Measurements from ENCODE around the gene ERBB4. TPM values are rescaled to one million over a fixed set of nuclear protein-coding genes. Genes with fewer than 3 reads are reported as not detected.
"Not testable (repeated sequence)": the region's sequence is repeated elsewhere in the genome, so short reads cannot be mapped to it uniquely, and the experiment has no call there.

ERBB4 gene
- total RNA-seq, 1 donor from 2014 or later: 5.5 TPM

DNA sequence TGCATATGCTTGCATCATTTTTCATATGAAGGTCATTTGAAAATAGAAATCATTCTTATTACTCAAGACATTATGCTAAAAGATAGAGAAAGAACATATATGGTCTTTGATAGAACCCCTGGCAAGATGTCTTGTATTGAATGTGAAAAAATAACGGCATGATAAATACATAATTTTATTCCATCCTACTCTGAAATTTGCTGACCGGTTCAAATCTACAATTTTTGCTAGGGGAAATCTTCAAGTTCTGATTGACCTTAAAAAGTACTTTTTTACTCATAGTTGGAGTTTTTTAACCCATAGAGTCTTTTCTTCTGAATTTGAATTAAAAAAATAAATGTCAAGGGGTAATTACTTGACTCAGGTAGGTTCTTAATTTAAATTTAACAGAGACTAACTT lies 920.8 kb downstream of the ERBB4 start:
- no peak for DNase-seq (ENCODE audit: low spot score)

DNA sequence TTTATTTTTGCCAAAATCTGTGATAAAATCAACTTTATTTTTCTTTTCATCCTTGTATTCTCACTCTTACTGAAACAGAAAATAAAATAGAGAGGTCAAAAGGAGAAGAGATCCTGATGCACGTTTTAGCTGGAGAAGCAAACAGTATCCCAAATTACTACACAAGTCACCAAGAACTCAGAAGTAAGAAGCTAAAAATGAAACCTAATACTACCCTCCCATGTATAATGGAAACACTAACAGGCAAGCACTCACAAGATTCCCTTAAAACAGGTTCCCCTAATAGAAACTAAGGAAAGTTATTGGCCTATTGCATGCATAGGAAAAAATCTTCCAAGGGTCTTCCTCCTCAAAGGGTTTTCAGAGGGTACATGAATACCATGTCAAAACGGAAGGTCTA lies 927.0 kb downstream of the ERBB4 start:
- no peak for DNase-seq (ENCODE audit: low spot score)

DNA sequence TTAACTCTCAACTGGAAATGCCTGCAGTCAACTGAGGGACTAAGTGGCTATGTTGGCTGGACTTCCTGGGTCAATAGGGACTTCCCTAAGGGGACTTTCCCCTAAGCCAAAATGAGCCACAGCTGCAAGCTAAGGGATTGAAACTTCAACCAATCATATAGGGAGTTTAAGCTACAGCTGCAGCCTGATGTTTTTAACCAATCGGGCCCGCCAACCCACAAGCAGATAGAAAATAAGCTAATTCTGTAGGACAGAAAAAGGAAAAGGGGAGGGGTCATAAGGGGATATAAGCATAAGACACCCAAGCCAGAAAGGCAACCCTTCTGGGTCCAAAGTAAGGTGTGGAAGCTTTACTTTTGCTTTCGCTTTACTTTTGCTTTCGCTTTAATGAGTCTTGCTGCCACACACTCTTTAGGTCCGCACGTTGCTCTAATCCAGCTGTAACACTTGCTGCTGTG lies 927.5 kb downstream of the ERBB4 start:
- DNase-seq (ENCODE audit: low spot score): no peak

GRCh38 chr2:211609127-211609526 lies 929.5 kb downstream of the ERBB4 start:
- no peak for DNase-seq (ENCODE audit: low spot score)

DNA sequence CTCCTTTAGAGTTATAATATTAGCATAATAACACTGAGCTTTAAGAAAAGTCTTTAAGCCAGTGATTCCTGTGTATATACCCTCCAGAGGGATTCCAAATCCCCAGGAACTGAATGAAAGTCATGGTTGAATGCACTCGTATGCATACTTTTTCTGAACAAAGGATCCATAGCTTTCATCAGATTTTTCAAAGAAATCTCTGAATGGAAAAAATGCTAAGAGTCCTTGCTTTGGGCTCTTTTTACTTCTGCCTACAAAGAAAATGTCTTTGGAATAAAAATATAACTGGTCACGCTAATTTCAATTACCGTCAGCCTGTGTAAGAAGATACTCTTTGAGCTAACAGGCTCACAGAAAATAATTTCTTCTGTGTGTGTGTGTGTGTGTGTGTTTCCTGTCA lies 939.5 kb downstream of the ERBB4 start:
- DNase-seq (ENCODE audit: low spot score): no peak

DNA sequence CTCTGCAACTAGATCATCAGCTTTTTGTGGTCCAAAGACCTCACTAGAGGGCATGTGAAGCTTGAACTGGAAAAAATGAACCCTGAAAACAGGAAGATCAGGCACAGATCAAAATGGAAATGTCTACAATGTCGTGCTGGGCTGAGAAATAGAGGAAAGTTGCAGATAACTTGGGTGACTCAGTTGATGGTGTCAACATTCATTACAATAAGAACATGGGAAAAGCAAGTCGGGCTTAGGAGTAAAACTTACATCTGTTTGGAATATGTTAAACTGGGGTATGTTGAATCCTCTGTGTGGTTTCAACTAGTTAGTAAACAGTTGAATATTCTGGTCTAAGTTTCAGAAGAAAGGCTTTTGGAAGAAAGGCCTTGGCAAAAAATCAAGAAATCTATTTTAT lies 940.4 kb downstream of the ERBB4 start:
- peak; percentile 32 for DNase-seq (ENCODE audit: low spot score)

- peak; percentile 24 for DNase-seq (ENCODE audit: low spot score)
These were observed 946.6 kb downstream of the ERBB4 start for GRCh38 chr2:211592006-211592405.

- no peak for DNase-seq (ENCODE audit: low spot score)
These were observed 947.2 kb downstream of the ERBB4 start for GRCh38 chr2:211591426-211591825.

GRCh38 chr2:211568439-211568838 lies 970.2 kb downstream of the ERBB4 start:
- DNase-seq (ENCODE audit: low spot score): no peak

DNA sequence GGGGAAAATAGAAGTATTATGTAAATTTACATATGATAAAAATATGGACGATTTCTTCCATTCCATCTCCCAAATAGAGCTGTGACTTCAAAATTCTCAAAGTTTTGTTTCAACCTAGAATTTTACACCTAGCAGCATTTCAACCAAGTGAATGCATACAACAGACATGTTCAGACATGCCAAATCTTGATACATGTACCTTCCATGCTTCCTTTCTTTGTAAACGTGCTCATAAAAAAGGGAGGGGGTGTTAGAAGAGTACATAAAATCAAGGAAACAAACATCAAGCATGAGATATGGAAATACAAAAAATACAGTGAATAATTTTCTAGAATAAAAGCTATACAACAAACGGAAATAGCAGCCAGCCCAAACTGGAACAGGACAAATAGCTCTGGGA lies 974.2 kb downstream of the ERBB4 start:
- DNase-seq (ENCODE audit: low spot score): no peak

GRCh38 chr2:211545582-211545981 lies 993.0 kb downstream of the ERBB4 start:
- no peak for DNase-seq (ENCODE audit: low spot score)

GRCh38 chr2:211534632-211535031 lies 1004.0 kb downstream of the ERBB4 start:
- no peak for DNase-seq (ENCODE audit: low spot score)

- not testable (repeated sequence) for DNase-seq (ENCODE audit: low spot score)
These were observed 1014.4 kb downstream of the ERBB4 start for GRCh38 chr2:211524248-211524647.

DNA sequence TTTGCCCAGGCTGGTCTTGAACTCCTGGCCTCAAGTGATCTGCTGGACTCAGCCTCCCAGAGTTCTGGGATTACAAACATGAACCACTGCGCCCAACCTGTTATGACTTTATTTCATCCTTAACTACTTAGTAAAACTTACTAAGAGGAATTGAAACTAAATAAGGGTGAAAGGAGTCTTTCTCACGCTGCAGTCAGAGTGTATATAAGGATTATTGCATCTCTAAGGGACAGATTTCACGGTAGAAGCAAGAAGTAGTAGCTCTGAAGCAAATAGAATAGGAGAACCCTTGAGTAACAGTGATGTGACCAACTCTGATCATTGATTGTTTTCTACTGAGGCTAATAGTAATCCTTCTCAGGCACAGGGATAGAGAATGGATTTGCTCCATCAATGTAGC lies 1022.1 kb downstream of the ERBB4 start:
- DNase-seq (ENCODE audit: low spot score): no peak

- no peak for DNase-seq (ENCODE audit: low spot score)
These were observed 1024.6 kb downstream of the ERBB4 start for GRCh38 chr2:211514049-211514448.

DNA sequence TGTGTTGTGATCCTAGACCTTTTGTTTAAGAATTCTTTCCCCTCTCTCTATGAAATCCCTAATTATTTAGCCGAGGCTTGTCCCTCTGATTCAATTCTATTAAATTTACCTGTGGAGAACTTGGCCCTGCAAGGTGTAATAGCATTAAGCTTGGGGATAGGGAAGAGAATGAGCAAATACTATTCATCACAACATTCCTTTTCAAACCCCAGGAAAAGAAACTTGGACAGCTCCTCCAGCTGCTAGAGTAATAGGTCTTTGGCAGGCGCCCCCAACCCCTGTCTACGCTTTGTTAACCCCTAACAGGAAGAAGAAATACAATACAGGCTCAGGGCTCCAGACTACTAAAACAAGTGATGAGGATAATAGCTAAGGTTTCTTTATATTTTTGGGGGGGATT lies 1025.2 kb downstream of the ERBB4 start:
- no peak for DNase-seq (ENCODE audit: low spot score)

GRCh38 chr2:211512806-211513205 lies 1025.8 kb downstream of the ERBB4 start:
- peak; percentile 11 for DNase-seq (ENCODE audit: low spot score)

- DNase-seq (ENCODE audit: low spot score): no peak
These were observed 1034.7 kb downstream of the ERBB4 start for GRCh38 chr2:211503856-211504255.

- DNase-seq (ENCODE audit: low spot score): no peak
These were observed 1035.4 kb downstream of the ERBB4 start for GRCh38 chr2:211503198-211503597.

GRCh38 chr2:211498551-211499205 lies 1039.9 kb downstream of the ERBB4 start:
- no peak for DNase-seq (ENCODE audit: low spot score)

- DNase-seq (ENCODE audit: low spot score): no peak
These were observed 1043.3 kb downstream of the ERBB4 start for GRCh38 chr2:211495339-211495738.

DNA sequence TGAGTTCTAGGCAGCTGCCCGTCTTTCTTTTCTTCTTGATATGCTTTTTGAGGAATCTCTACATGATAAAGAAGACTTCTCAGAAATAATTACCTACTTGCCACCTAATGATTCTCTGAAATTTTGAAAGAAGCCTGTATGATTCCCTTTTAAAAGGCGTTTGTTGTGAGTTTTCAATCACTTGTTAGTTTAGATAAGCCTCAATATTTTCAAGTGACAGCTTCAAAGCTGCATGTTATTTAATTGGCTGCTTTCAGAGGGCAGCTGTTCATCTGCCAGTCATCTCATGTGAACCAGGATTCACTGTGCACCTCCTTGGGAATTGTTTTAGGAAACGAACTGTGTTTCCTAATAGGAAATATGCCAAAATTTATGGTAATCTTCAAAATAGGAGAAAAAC lies 1044.1 kb downstream of the ERBB4 start:
- DNase-seq (ENCODE audit: low spot score): no peak

- no peak for DNase-seq (ENCODE audit: low spot score)
These were observed 1044.5 kb downstream of the ERBB4 start for GRCh38 chr2:211494085-211494484.

DNA sequence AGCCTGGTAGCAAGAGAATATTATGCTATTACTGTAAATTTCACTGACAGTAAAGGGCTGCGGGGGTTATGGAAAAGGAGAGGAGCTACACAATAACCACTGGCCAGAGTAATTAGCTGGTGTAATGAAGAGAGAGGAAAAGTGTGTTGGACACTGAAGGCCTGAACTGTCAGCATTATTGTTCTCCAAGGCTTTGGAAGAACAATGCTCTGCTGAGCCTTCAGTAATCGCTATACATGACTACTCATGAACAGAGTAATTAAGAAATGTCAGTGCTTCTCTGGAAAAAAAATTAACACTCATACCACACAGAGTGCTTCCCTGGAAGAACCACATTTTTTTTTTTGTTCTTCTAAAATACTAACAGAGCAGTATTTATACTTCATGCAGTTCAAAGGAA lies 1050.9 kb downstream of the ERBB4 start:
- DNase-seq (ENCODE audit: low spot score): no peak

All from umbilical cord (tissue), 2 donors.